Lower leg skin (tissue), 3 donors: ENCODE measurements around the gene METAP1D.

Source experiments
- CTCF ChIP-seq, 3 donors: fragments of 450-650 bp; IDR thresholded peaks; one replicate each; pipeline ENCODE4 v1.5.1; 2016; ENCODE audit warnings: antibody characterized with exemption in 3 of 3, mild to moderate bottlenecking in 3 of 3, moderate library complexity in 2 of 3
- POLR2A ChIP-seq, 2 donors: fragments of 450-650 bp; IDR thresholded peaks; one replicate each; pipeline ENCODE4 v1.6.1; 2016 to 2017; ENCODE audit warnings: antibody characterized with exemption in 2 of 2, mild to moderate bottlenecking in 1 of 2, moderate library complexity in 1 of 2

- TF ChIP-seq CTCF (IDR thresholded peaks at IDR 0.05) (no peak), POLR2A (IDR thresholded peaks at IDR 0.05) (no peak)
These were observed 89.9 kb downstream of the METAP1D start for GRCh38 chr2:172089633-172090032.
